Stimulated activated CD8-positive, alpha-beta memory T cell treated with anti-CD3 and anti-CD28 coated beads, Interleukin-4, amount 100 ng/mL, for 1 hour (primary cell): ENCODE results near the gene LRRC26.

Experiments
- DNase-seq, 2 donors: peaks; one replicate each; pipeline ENCODE4 v3.0.0-alpha.2; 2020; ENCODE audit warnings: low read depth in 2 of 2, low spot score in 1 of 2

LRRC26 gene, protein sequence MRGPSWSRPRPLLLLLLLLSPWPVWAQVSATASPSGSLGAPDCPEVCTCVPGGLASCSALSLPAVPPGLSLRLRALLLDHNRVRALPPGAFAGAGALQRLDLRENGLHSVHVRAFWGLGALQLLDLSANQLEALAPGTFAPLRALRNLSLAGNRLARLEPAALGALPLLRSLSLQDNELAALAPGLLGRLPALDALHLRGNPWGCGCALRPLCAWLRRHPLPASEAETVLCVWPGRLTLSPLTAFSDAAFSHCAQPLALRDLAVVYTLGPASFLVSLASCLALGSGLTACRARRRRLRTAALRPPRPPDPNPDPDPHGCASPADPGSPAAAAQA

GRCh38 chr9:137169896-137170358 lies at the start of gene LRRC26:
Gene LRRC26 (minus strand): TSS chr9:137170051. CDS start chr9:137169943, 108 bp downstream.
- no peak for DNase-seq

- no peak for DNase-seq
Measured at GRCh38 chr9:137218754-137219271, 49.0 kb upstream of the LRRC26 start.

GRCh38 chr9:137218212-137218753 lies 48.4 kb upstream of the LRRC26 start:
- DNase-seq, result no peak

- no peak for DNase-seq
Measured at GRCh38 chr9:137217276-137218211, 47.7 kb upstream of the LRRC26 start.

DNA sequence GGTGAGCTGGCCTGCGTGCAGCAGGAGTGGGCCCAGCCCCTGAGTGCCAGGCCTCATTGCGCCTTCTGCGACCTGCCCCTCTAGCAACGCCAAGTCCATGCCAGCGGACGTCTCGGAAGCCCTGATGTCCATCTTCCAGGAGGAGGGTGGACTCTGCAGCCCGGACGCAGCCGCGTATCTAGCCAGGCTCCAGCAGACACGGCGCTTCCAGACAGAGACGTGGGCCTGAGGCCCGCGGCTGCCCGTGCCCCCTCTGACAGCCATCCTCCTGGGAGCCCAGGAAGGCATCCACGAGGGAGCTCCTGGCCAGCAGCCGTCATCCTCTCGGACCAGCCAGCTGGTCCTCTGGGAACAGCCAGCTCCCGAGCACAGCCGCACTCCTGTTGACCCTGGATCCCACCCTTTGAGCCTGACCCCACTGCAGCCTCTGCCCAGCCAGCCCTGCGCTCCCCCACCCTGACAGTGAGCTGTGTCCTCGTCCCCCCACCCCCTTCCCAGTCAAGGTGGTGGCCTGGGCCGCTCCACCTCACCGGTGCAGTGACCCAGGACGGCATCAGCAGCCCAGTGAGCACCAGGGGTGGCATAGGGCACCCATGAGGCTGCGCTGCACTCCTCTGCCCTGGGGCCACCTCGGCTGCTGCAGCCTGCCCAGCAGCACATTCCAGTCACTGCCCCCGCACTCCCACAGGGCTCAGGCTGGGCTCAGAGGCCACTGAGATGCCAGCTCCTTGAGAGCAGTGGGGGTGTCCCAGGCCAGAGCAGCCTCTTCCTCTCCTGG lies 46.5 kb upstream of the LRRC26 start:
- DNase-seq, result no peak

- DNase-seq, result no peak
Measured at GRCh38 chr9:137215196-137215986, 45.5 kb upstream of the LRRC26 start.

DNA sequence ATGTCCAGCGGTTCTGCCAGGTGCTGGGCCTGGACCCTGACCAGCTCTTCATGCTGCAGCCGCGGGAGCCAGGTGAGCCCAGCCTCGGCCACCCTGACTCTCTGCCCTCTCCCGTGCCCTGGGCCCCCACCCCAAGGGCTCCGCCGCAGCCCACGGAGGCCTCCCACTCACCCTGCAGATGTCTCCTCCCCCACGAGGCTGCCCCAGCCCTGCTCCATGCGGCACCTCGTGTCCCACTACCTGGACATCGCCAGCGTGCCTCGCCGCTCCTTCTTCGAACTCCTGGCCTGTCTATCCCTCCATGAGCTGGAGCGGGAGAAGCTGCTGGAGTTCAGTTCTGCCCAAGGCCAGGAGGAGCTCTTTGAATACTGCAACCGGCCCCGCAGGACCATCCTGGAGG lies 44.8 kb upstream of the LRRC26 start:
- no peak for DNase-seq

DNA sequence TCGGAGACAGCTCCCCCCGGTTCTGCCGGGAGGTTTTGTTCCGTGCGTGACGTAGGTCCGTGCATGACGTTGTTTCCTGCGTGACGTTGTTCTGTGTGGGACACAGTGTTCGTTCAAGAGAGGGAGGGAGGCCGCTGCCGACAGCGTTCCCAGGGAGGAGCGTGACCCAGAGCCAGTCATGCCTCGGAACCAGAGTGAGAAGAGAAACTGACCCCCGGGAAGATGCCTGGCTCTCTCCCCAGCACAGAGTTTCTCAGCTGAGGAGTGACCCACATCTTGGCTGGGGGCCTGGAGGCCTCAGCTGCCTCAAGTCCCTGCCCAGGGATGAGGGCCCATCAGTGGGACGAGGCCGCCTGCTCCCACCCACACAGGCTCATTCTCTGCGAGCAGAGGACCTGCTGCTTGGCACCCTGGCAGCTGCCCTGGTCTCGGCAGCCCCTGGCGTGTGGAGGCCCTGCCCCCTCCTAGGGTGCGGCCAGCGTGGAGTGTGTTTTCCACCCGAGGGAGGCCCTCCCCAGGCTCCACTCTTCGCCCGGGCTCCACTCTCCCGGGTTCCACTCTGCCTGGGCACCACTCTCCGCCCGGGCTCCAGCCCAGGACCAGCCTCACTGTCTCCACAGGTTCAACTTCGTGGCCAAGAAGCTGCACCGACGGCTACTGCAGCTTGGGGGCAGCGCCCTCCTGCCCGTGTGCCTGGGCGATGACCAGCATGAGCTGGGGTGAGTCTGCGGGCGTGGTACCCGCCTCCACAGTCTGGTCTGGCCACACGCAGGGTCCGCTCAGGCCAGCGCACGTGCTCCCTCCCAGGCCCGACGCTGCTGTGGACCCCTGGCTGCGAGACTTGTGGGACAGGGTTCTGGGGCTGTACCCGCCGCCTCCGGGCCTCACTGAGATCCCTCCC lies 43.6 kb upstream of the LRRC26 start:
- no peak for DNase-seq

DNA sequence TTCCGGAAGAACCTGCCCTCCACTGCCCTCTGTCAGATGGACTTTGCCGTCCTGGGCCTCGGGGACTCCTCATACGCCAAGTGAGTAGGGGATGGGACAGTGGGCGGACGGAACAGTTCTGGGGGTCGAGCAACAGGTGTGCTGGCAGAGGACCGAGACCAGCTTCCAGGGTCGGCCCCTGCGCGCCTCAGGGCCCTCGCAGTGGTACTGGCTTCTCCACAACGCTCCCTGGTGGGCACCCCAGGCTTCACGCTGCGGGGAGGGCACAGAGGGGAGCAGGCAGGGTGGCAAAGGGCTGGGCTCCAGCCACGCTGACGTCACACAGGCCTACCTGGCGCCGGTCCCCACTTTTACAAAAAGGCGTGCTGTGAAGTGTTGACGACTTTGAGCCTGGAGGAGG lies 42.7 kb upstream of the LRRC26 start:
- DNase-seq, result no peak

DNA sequence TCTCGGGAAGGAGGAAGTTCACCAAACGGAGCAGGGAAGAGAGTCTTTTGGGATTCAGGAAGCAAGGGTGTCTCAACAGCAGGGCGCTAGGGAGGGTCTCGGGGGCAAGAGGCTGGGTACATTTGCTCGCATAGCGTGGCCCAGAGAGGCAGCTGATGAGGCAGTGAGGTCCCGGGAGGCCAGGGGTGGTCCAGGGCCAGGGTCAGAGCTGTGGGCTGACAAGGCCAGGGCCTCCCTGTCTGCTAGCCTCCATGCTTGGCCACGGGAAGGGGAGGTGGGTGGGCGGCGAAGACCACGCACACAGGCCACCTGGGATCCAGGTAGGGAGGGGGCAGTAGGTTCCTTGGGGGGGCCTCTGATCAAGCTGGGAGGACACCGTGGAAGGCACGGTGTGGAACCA lies 41.7 kb upstream of the LRRC26 start:
- DNase-seq, result no peak

GRCh38 chr9:137206602-137207001 lies 36.8 kb upstream of the LRRC26 start:
- no peak for DNase-seq

GRCh38 chr9:137205126-137206069 lies 35.5 kb upstream of the LRRC26 start, which contains the start of the genes NDOR1 and TMEM203:
Gene NDOR1 (plus strand): TSS chr9:137205700. CDS start chr9:137205778, 78 bp downstream.
Gene TMEM203 (minus strand): TSS chr9:137205648. CDS start chr9:137205414, 234 bp downstream.
- peak; percentile 88 to 89 for DNase-seq

GRCh38 chr9:137204731-137205125 lies 34.9 kb upstream of the LRRC26 start:
- no peak for DNase-seq

DNA sequence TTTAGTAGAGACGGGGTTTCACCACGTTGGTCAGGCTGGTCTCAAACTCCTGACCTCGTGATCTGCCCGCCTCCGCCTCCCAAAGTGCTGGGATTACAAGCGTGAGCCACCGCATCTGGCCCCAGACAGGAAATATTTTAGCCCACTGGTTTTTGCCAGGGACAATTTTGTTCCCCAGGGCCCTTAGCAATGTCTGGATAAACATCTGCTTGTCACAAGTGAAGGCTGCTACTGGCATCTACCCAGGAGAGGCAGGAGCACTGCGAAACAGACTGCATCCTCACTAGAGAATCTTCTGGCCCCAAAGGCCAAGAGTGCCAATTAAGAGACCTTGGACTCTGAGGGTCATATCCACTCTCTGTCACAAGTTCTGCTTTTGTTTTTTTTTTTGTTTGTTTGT lies 33.1 kb upstream of the LRRC26 start:
- no peak for DNase-seq

- DNase-seq, result no peak
Measured at GRCh38 chr9:137201205-137201868, 31.5 kb upstream of the LRRC26 start.

- DNase-seq, result peak; percentile 95
Measured at GRCh38 chr9:137200311-137201204, 30.7 kb upstream of the LRRC26 start, which contains the start of gene TPRN. Gene TPRN (minus strand): TSS chr9:137200741. CDS start chr9:137200711, 30 bp downstream.
